ENCODE measurements around the gene BEAN1.

Gene BEAN1

GRCh38 chr16:66399930-66400329, 27.2 kb upstream of the BEAN1 start:
- H3K4me2 ChIP-seq (ENCODE audit: low read length), result no peak overlapping the region
- H3K9me3 ChIP-seq (ENCODE audit: insufficient read depth, low read depth, low read length), result peaks cover 2% of the 10 kb centered on the region
- H3K14ac ChIP-seq (ENCODE audit: low read length), result no peak overlapping the region
- no peaks in the 10 kb centered on the region for H3K79me2 ChIP-seq (ENCODE audit: control insufficient read depth, insufficient read depth, low read length, poor library complexity)
- no CpG with 5 or more reads among the region's 3 CpGs for WGBS (ENCODE audit: extremely low coverage, insufficient coverage, insufficient read length)
- no peak overlapping the region for H2BK12ac ChIP-seq (ENCODE audit: low read length)
- H3K9ac ChIP-seq (ENCODE audit: low read length), result no peak overlapping the region
- peaks cover 3 to 9% of the 10 kb centered on the region in 2 experiments for H3K36me3 ChIP-seq (ENCODE audit: control insufficient read depth in 1 of 2, insufficient read depth in 2 of 2, low read length in 2 of 2)
- H3K27me3 ChIP-seq (ENCODE audit: insufficient read depth, low read length), result no peaks in the 10 kb centered on the region
- no peaks in the 10 kb centered on the region for H3K4me1 ChIP-seq (ENCODE audit: control insufficient read depth in 1 of 2, insufficient read depth in 2 of 2, low read length in 2 of 2)
- no peak for DNase-seq
- H3K18ac ChIP-seq (ENCODE audit: low read length), result no peak overlapping the region
- H3K4ac ChIP-seq (ENCODE audit: low read depth, low read length), result no peak overlapping the region
- no peaks in the 10 kb centered on the region for H3K79me1 ChIP-seq (ENCODE audit: low read length)
- no peak overlapping the region for H4K91ac ChIP-seq (ENCODE audit: low read depth, low read length)
- no peak overlapping the region for H3K4me3 ChIP-seq (ENCODE audit: low read depth, low read length)
- H2BK5ac ChIP-seq (ENCODE audit: low read depth, low read length, poor library complexity), result no peak overlapping the region
- H4K8ac ChIP-seq (ENCODE audit: low read depth, low read length), result no peak overlapping the region
- no peak overlapping the region for H2AFZ ChIP-seq (ENCODE audit: insufficient read depth, low read length, poor library complexity)
- H3K23ac ChIP-seq (ENCODE audit: low read length), result no peak overlapping the region
- no peak overlapping the region for H2BK120ac ChIP-seq (ENCODE audit: insufficient read depth, low read length, poor library complexity)
- no peak overlapping the region for H3K27ac ChIP-seq (ENCODE audit: low read depth, low read length)
- H2AK5ac ChIP-seq (ENCODE audit: low read length), result no peak overlapping the region
- no peak overlapping the region for H4K12ac ChIP-seq (ENCODE audit: low read depth, low read length)

- Histone ChIP-seq H3K4me3 (ENCODE audit: low read depth, low read length) (no peak overlapping the region), H4K91ac (ENCODE audit: low read depth, low read length) (no peak overlapping the region), H3K9ac (ENCODE audit: low read length) (no peak overlapping the region), H2AK5ac (ENCODE audit: low read length) (no peak overlapping the region), H3K27me3 (ENCODE audit: insufficient read depth, low read length) (no peaks in the 10 kb centered on the region), H4K12ac (ENCODE audit: low read depth, low read length) (no peak overlapping the region), H3K4me1 (ENCODE audit: control insufficient read depth in 1 of 2, insufficient read depth in 2 of 2, low read length in 2 of 2) (no peaks in the 10 kb centered on the region), H3K4me2 (ENCODE audit: low read length) (no peak overlapping the region), H2AFZ (ENCODE audit: insufficient read depth, low read length, poor library complexity) (no peak overlapping the region), H3K79me2 (ENCODE audit: control insufficient read depth, insufficient read depth, low read length, poor library complexity) (no peaks in the 10 kb centered on the region), H3K18ac (ENCODE audit: low read length) (no peak overlapping the region), H3K79me1 (ENCODE audit: low read length) (no peaks in the 10 kb centered on the region), H3K36me3 (ENCODE audit: control insufficient read depth in 1 of 2, insufficient read depth in 2 of 2, low read length in 2 of 2) (peaks cover 3 to 9% of the 10 kb centered on the region in 2 experiments), H3K23ac (ENCODE audit: low read length) (no peak overlapping the region), H4K8ac (ENCODE audit: low read depth, low read length) (no peak overlapping the region), H3K4ac (ENCODE audit: low read depth, low read length) (no peak overlapping the region), H3K14ac (ENCODE audit: low read length) (no peak overlapping the region), H2BK5ac (ENCODE audit: low read depth, low read length, poor library complexity) (no peak overlapping the region), H3K9me3 (ENCODE audit: insufficient read depth, low read depth, low read length) (peaks cover 2% of the 10 kb centered on the region), H2BK12ac (ENCODE audit: low read length) (no peak overlapping the region), H2BK120ac (ENCODE audit: insufficient read depth, low read length, poor library complexity) (no peak overlapping the region), H3K27ac (ENCODE audit: low read depth, low read length) (no peak overlapping the region)
- DNase-seq, result no peak
- WGBS (ENCODE audit: extremely low coverage, insufficient coverage, insufficient read length), result no CpG with 5 or more reads among the region's 20 CpGs
Observed at GRCh38 chr16:66400503-66401380, 26.4 kb upstream of the BEAN1 start.

- H3K27me3 ChIP-seq (ENCODE audit: insufficient read depth, low read length), result no peaks in the 10 kb centered on the region
- no peak overlapping the region for H2BK120ac ChIP-seq (ENCODE audit: insufficient read depth, low read length, poor library complexity)
- H4K12ac ChIP-seq (ENCODE audit: low read depth, low read length), result no peak overlapping the region
- H3K27ac ChIP-seq (ENCODE audit: low read depth, low read length), result no peak overlapping the region
- WGBS (ENCODE audit: extremely low coverage, insufficient coverage, insufficient read length), result no CpG with 5 or more reads among the region's 11 CpGs
- H3K79me1 ChIP-seq (ENCODE audit: low read length), result peaks cover 3% of the 10 kb centered on the region
- no peak overlapping the region for H4K8ac ChIP-seq (ENCODE audit: low read depth, low read length)
- H3K9me3 ChIP-seq (ENCODE audit: insufficient read depth, low read depth, low read length), result peaks cover 2% of the 10 kb centered on the region
- no peak overlapping the region for H3K4me2 ChIP-seq (ENCODE audit: low read length)
- no peak overlapping the region for H2BK5ac ChIP-seq (ENCODE audit: low read depth, low read length, poor library complexity)
- no peak overlapping the region for H3K4me3 ChIP-seq (ENCODE audit: low read depth, low read length)
- no peak overlapping the region for H3K18ac ChIP-seq (ENCODE audit: low read length)
- H2AK5ac ChIP-seq (ENCODE audit: low read length), result no peak overlapping the region
- peaks cover 3 to 9% of the 10 kb centered on the region in 2 experiments for H3K36me3 ChIP-seq (ENCODE audit: control insufficient read depth in 1 of 2, insufficient read depth in 2 of 2, low read length in 2 of 2)
- no peak overlapping the region for H3K14ac ChIP-seq (ENCODE audit: low read length)
- no peak overlapping the region for H2BK12ac ChIP-seq (ENCODE audit: low read length)
- H3K9ac ChIP-seq (ENCODE audit: low read length), result no peak overlapping the region
- no peak for DNase-seq
- H3K79me2 ChIP-seq (ENCODE audit: control insufficient read depth, insufficient read depth, low read length, poor library complexity), result no peaks in the 10 kb centered on the region
- no peak overlapping the region for H3K23ac ChIP-seq (ENCODE audit: low read length)
- H2AFZ ChIP-seq (ENCODE audit: insufficient read depth, low read length, poor library complexity), result no peak overlapping the region
- no peaks in the 10 kb centered on the region for H3K4me1 ChIP-seq (ENCODE audit: control insufficient read depth in 1 of 2, insufficient read depth in 2 of 2, low read length in 2 of 2)
- no peak overlapping the region for H4K91ac ChIP-seq (ENCODE audit: low read depth, low read length)
- H3K4ac ChIP-seq (ENCODE audit: low read depth, low read length), result no peak overlapping the region
Observed at GRCh38 chr16:66401610-66402009, 25.5 kb upstream of the BEAN1 start.

DNA sequence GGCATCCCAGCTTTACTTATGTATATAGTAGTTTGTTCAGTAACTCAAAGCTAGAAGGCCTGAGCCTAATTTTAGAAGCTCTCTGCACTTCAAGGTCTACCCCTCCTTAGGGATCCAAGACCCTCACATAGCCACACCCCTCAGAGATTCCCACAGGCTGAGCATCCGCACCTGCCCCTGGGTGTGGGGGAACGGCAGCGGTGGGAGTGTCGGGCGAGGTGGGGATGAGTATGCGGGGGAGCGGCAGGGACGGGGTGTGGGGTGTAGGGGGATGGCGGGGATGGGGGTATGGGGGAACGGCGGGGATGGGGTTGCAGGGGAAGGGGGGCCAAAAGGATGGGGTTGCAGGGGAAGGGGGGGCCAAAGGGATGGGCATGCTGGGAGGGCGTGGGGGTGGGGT, 24.9 kb upstream of the BEAN1 start:
- Histone ChIP-seq H2BK120ac (ENCODE audit: insufficient read depth, low read length, poor library complexity) (no peak overlapping the region), H3K36me3 (ENCODE audit: control insufficient read depth in 1 of 2, insufficient read depth in 2 of 2, low read length in 2 of 2) (peaks cover 3 to 9% of the 10 kb centered on the region in 2 experiments), H2AK5ac (ENCODE audit: low read length) (no peak overlapping the region), H2BK5ac (ENCODE audit: low read depth, low read length, poor library complexity) (no peak overlapping the region), H3K9me3 (ENCODE audit: insufficient read depth, low read depth, low read length) (peaks cover 2% of the 10 kb centered on the region), H3K4me1 (ENCODE audit: control insufficient read depth in 1 of 2, insufficient read depth in 2 of 2, low read length in 2 of 2) (peaks cover 0 to 2% of the 10 kb centered on the region in 2 experiments), H3K4me2 (ENCODE audit: low read length) (no peak overlapping the region), H4K12ac (ENCODE audit: low read depth, low read length) (no peak overlapping the region), H3K18ac (ENCODE audit: low read length) (no peak overlapping the region), H3K4me3 (ENCODE audit: low read depth, low read length) (no peak overlapping the region), H4K91ac (ENCODE audit: low read depth, low read length) (no peak overlapping the region), H3K23ac (ENCODE audit: low read length) (no peak overlapping the region), H3K79me2 (ENCODE audit: control insufficient read depth, insufficient read depth, low read length, poor library complexity) (no peaks in the 10 kb centered on the region), H3K79me1 (ENCODE audit: low read length) (peaks cover 8% of the 10 kb centered on the region), H3K14ac (ENCODE audit: low read length) (no peak overlapping the region), H2BK12ac (ENCODE audit: low read length) (no peak overlapping the region), H3K4ac (ENCODE audit: low read depth, low read length) (no peak overlapping the region), H2AFZ (ENCODE audit: insufficient read depth, low read length, poor library complexity) (no peak overlapping the region), H3K27me3 (ENCODE audit: insufficient read depth, low read length) (no peaks in the 10 kb centered on the region), H3K9ac (ENCODE audit: low read length) (no peak overlapping the region), H3K27ac (ENCODE audit: low read depth, low read length) (no peak overlapping the region), H4K8ac (ENCODE audit: low read depth, low read length) (no peak overlapping the region)
- DNase-seq, result no peak
- no CpG with 5 or more reads among the region's 12 CpGs for WGBS (ENCODE audit: extremely low coverage, insufficient coverage, insufficient read length)
